Measurements from ENCODE around the gene CD248.

CD248 gene

DNA sequence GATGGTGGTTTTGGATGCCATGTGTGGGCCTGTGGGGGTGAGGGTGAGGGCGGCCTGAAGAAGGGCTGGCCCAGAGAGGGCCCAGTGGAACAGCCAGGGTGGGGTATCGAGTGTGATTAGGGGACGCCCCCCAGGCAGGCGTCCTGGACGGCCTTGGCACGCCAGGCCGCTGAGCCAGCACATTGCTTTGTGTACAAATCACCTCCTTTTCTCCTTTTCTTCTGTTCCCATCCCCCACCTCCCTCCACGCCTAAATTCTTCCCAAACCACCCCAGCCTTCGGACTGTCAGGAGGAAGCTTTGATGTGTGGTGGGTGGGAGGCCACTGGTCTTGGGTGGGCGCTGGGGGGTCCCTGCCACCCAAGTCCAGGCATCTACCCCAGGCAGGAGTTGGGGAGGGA lies 7.8 kb upstream of the CD248 start:
- H3K4me1 ChIP-seq (ENCODE audit: control insufficient read depth, insufficient read depth, low read length), result no peaks in the 10 kb centered on the region
- H3K4me3 ChIP-seq (ENCODE audit: low read depth, low read length), result no peak overlapping the region
- ChIA-PET POLR2A (no interaction called here), CTCF (interaction anchor here (1.4 to 2.7 kb wide), 2 partner anchors 13 to 15 kb away, joined by 3 to 19 read pairs; no protein-coding TSS in a partner anchor)
- H3K9me3 ChIP-seq (ENCODE audit: control insufficient read depth, insufficient read depth, low read depth, low read length), result no peaks in the 10 kb centered on the region
- H3K27ac ChIP-seq (ENCODE audit: extremely low read depth, low read depth, low read length), result no peak overlapping the region
- TF ChIP-seq ZNF830 (tag by site-specific recombination; IDR thresholded peaks at IDR 0.05; ENCODE audit: low read depth) (no peak), ZBTB48 (tag by site-specific recombination; IDR thresholded peaks at IDR 0.05) (no peak), ZNF530 (tag by site-specific recombination; IDR thresholded peaks at IDR 0.05; ENCODE audit: low read depth) (no peak), ZNF19 (tag by site-specific recombination; IDR thresholded peaks at IDR 0.05; ENCODE audit: low read depth) (no peak), BCL11B (tag by site-specific recombination; IDR thresholded peaks at IDR 0.05; ENCODE audit: low read depth) (no peak), ZNF558 (tag by site-specific recombination; IDR thresholded peaks at IDR 0.05) (no peak), OSR2 (tag by site-specific recombination; IDR thresholded peaks at IDR 0.05) (no peak), MZF1 (tag by site-specific recombination; IDR thresholded peaks at IDR 0.05; ENCODE audit: borderline replicate concordance) (no peak), ZNF843 (tag by site-specific recombination; IDR thresholded peaks at IDR 0.05) (no peak), GFI1B (tag by site-specific recombination; IDR thresholded peaks at IDR 0.05) (no peak), ZNF624 (tag by site-specific recombination; IDR thresholded peaks at IDR 0.05) (no peak), IKZF3 (tag by site-specific recombination; IDR thresholded peaks at IDR 0.05) (no peak), ZNF146 (tag by site-specific recombination; IDR thresholded peaks at IDR 0.05) (no peak), ZNF529 (tag by site-specific recombination; IDR thresholded peaks at IDR 0.05; ENCODE audit: insufficient replicate concordance) (no peak), ZNF621 (tag by site-specific recombination; IDR thresholded peaks at IDR 0.05) (no peak), ZNF214 (tag by site-specific recombination; IDR thresholded peaks at IDR 0.05; ENCODE audit: borderline replicate concordance) (no peak), ZNF354C (tag by site-specific recombination; IDR thresholded peaks at IDR 0.05; ENCODE audit: borderline replicate concordance, low read depth) (no peak)
- TF ChIP-seq, protein P1, sequence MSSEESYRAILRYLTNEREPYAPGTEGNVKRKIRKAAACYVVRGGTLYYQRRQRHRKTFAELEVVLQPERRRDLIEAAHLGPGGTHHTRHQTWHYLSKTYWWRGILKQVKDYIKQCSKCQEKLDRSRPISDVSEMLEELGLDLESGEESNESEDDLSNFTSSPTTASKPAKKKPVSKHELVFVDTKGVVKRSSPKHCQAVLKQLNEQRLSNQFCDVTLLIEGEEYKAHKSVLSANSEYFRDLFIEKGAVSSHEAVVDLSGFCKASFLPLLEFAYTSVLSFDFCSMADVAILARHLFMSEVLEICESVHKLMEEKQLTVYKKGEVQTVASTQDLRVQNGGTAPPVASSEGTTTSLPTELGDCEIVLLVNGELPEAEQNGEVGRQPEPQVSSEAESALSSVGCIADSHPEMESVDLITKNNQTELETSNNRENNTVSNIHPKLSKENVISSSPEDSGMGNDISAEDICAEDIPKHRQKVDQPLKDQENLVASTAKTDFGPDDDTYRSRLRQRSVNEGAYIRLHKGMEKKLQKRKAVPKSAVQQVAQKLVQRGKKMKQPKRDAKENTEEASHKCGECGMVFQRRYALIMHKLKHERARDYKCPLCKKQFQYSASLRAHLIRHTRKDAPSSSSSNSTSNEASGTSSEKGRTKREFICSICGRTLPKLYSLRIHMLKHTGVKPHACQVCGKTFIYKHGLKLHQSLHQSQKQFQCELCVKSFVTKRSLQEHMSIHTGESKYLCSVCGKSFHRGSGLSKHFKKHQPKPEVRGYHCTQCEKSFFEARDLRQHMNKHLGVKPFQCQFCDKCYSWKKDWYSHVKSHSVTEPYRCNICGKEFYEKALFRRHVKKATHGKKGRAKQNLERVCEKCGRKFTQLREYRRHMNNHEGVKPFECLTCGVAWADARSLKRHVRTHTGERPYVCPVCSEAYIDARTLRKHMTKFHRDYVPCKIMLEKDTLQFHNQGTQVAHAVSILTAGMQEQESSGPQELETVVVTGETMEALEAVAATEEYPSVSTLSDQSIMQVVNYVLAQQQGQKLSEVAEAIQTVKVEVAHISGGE (tag by site-specific recombination; conservative IDR thresholded peaks at IDR 0.05; ENCODE audit: low read depth), result no peak
- H3K36me3 ChIP-seq (ENCODE audit: control insufficient read depth in 2 of 2, insufficient read depth in 1 of 2, low read length in 2 of 2), result no peaks in the 10 kb centered on the region

DNA sequence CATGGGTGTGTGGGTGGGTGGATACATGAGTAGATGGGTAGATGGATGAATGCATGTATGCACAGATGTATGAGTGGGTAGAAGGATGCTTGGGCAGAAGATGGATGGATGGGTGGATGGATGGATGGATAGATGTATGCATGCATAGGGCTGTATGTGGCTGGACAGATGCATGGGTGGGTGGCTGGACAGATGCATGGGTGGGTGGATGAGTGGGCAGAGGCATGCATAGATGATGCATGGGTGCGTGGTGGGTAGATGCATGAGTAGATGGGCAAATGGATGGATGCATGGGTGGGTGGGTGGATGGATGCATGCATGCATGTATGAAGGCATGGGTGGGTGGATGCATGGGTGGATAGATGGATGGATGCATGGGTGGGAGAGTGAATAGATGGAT lies 6.8 kb upstream of the CD248 start:
- Histone ChIP-seq H3K27ac (ENCODE audit: extremely low read depth, low read depth, low read length) (no peak overlapping the region), H3K4me1 (ENCODE audit: control insufficient read depth, insufficient read depth, low read length) (no peaks in the 10 kb centered on the region), H3K4me3 (ENCODE audit: low read depth, low read length) (no peak overlapping the region), H3K9me3 (ENCODE audit: control insufficient read depth, insufficient read depth, low read depth, low read length) (no peaks in the 10 kb centered on the region), H3K36me3 (ENCODE audit: control insufficient read depth in 2 of 2, insufficient read depth in 1 of 2, low read length in 2 of 2) (no peaks in the 10 kb centered on the region)
- ChIA-PET CTCF (interaction anchor here (1.4 to 2.7 kb wide), 2 partner anchors 12 to 14 kb away, joined by 3 to 19 read pairs; no protein-coding TSS in a partner anchor), POLR2A (no interaction called here)
- peak; percentile 72 for TF ChIP-seq ZNF366 (tag by site-specific recombination; conservative IDR thresholded peaks at IDR 0.05)
- peak; percentile 94 for TF ChIP-seq ZFHX2 (tag by site-specific recombination; conservative IDR thresholded peaks at IDR 0.05)
- TF ChIP-seq ZNF10 (tag by site-specific recombination; IDR thresholded peaks at IDR 0.05), result no peak
- 0 out of 2 replicates have a peak, but pooled peaks have one; percentile 14 for TF ChIP-seq ZBTB17 (tag by site-specific recombination; IDR thresholded peaks at IDR 0.05)
- TF ChIP-seq GFI1B (tag by site-specific recombination; IDR thresholded peaks at IDR 0.05), result no peak
- peak; percentile 92 for TF ChIP-seq EGR2 (tag by site-specific recombination; IDR thresholded peaks at IDR 0.05; ENCODE audit: low read depth)
